ENCODE results near the gene AGAP4.
"Not testable (repeated sequence)": the region's sequence is repeated elsewhere in the genome, so short reads cannot be mapped to it uniquely, and the experiment has no call there.

GRCh38 chr10:45814146-45814545 is 33.2 kb downstream of the AGAP4 start:
- TF ChIP-seq POLR2A (IDR thresholded peaks at IDR 0.05; ENCODE audit: low read depth, low read length); POLR2AphosphoS5 (IDR thresholded peaks at IDR 0.05; ENCODE audit: low read depth, low read length); TAF1 (IDR thresholded peaks at IDR 0.05; ENCODE audit: borderline replicate concordance, low read depth, low read length): not testable (repeated sequence)

Measured in GM12892 (cell line).